Thyroid gland (tissue), 4 donors: Measurements from ENCODE around the gene BBS9. TPM values are rescaled to one million over a fixed set of nuclear protein-coding genes. Genes with fewer than 3 reads are reported as not detected.

Experiments used
- DNase-seq, 2 donors: peaks; one replicate each; pipeline ENCODE4 v3.0.0-alpha.2; 2019
- H3K27ac ChIP-seq, 3 donors: fragments of 200-600 bp; sonication (generic); 1 replicate in 2 of 3; 2 replicates in 1 of 3; pipeline ENCODE4 v1.5.1; 2016 to 2019; ENCODE audit warnings: mild to moderate bottlenecking in 1 of 3, moderate library complexity in 1 of 3
- H3K27me3 ChIP-seq: fragments of 200-600 bp; sonication (generic); one replicate; pipeline ENCODE4 v1.5.1; 2019
- H3K36me3 ChIP-seq, 2 donors: fragments of 200-600 bp; sonication (generic); one replicate each; pipeline ENCODE4 v1.5.1; 2016 to 2019
- H3K4me1 ChIP-seq, 2 donors: fragments of 200-600 bp; sonication (generic); one replicate each; pipeline ENCODE4 v1.5.1; 2017 to 2019
- H3K4me3 ChIP-seq, 3 donors: fragments of 200-600 bp; sonication (generic); replicated peaks in 1 of 3; 1 replicate in 2 of 3; 2 replicates in 1 of 3; pipeline ENCODE4 v1.5.1; 2016; ENCODE audit warnings: mild to moderate bottlenecking in 1 of 3
- H3K9me3 ChIP-seq: fragments of 200-600 bp; sonication (generic); one replicate; pipeline ENCODE4 v1.5.1; 2017
- POLR2A ChIP-seq, 2 donors: fragments of 450-650 bp; IDR thresholded peaks; one replicate each; pipeline ENCODE4 v1.6.1; 2017; ENCODE audit warnings: antibody characterized with exemption in 2 of 2, mild to moderate bottlenecking in 2 of 2, moderate library complexity in 1 of 2
- WGBS, 2 donors: methylation state at CpG; one replicate each; pipeline ENCODE4 v1.1.5; 2017; 5-methylcytosine and 5-hydroxymethylcytosine counted together
- intact Hi-C: fragments of 100-400 bp; cut with DNase I; formaldehyde crosslinking; loops from one replicate; pipeline ENCODE4 v1.15.1; 2023
- total RNA-seq, 4 donors: library from RNA; depleted of rRNA; stranded (reverse); fragments of >200 nt; gene quantifications; one replicate each; pipeline ENCODE4 v1.2.3, GENCODE V29; 2016
- TF ChIP-seq, protein P1 (sequence below), 6 experiments: fragments of 200-600 bp in 3 of 6; fragments of 450-650 bp in 3 of 6; sonication (generic) in 3 of 6; IDR thresholded peaks; one replicate each; pipeline ENCODE4 v1.5.1; 2016 to 2019; ENCODE audit warnings: antibody characterized with exemption in 6 of 6, mild to moderate bottlenecking in 2 of 6, inconsistent platforms in 1 of 6, moderate library complexity in 1 of 6

BBS9 gene
- total RNA-seq, 4 donors from 2014 or later: 59.2 to 84.8 (median 73.1) TPM

GRCh38 chr7:33233659-33234058 lies 104.3 kb downstream of the BBS9 start:
- intact Hi-C loops: no loop called here
- WGBS, 2 donors: 81 to 82% methylated on average over 3 of the region's 3 CpGs
- Histone ChIP-seq H3K27me3 (no peaks in the 10 kb centered on the region), H3K36me3 (no peaks in the 10 kb centered on the region), H3K27ac (no peak overlapping the region), H3K9me3 (no peaks in the 10 kb centered on the region), H3K4me1 (peaks cover 0 to 5% of the 10 kb centered on the region in 2 donors), H3K4me3 (no peak overlapping the region)
- TF ChIP-seq, protein P1, sequence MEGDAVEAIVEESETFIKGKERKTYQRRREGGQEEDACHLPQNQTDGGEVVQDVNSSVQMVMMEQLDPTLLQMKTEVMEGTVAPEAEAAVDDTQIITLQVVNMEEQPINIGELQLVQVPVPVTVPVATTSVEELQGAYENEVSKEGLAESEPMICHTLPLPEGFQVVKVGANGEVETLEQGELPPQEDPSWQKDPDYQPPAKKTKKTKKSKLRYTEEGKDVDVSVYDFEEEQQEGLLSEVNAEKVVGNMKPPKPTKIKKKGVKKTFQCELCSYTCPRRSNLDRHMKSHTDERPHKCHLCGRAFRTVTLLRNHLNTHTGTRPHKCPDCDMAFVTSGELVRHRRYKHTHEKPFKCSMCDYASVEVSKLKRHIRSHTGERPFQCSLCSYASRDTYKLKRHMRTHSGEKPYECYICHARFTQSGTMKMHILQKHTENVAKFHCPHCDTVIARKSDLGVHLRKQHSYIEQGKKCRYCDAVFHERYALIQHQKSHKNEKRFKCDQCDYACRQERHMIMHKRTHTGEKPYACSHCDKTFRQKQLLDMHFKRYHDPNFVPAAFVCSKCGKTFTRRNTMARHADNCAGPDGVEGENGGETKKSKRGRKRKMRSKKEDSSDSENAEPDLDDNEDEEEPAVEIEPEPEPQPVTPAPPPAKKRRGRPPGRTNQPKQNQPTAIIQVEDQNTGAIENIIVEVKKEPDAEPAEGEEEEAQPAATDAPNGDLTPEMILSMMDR (IDR thresholded peaks at IDR 0.05): no peak
- TF ChIP-seq POLR2A (IDR thresholded peaks at IDR 0.05): no peak
- DNase-seq: no peak

- H3K4me3 ChIP-seq: no peak overlapping the region
- no peak overlapping the region for H3K27ac ChIP-seq
- H3K4me1 ChIP-seq: peaks cover 0 to 5% of the 10 kb centered on the region in 2 donors
- no peak for DNase-seq
- H3K36me3 ChIP-seq: no peaks in the 10 kb centered on the region
- 82% methylated on average over 2 of the region's 2 CpGs for WGBS, 2 donors
- no peaks in the 10 kb centered on the region for H3K9me3 ChIP-seq
- H3K27me3 ChIP-seq: no peaks in the 10 kb centered on the region
- intact Hi-C loops: no loop called here
- TF ChIP-seq POLR2A (IDR thresholded peaks at IDR 0.05): no peak
- TF ChIP-seq, protein P1 (IDR thresholded peaks at IDR 0.05): no peak
These were observed 107.7 kb downstream of the BBS9 start for GRCh38 chr7:33237036-33237435.

DNA sequence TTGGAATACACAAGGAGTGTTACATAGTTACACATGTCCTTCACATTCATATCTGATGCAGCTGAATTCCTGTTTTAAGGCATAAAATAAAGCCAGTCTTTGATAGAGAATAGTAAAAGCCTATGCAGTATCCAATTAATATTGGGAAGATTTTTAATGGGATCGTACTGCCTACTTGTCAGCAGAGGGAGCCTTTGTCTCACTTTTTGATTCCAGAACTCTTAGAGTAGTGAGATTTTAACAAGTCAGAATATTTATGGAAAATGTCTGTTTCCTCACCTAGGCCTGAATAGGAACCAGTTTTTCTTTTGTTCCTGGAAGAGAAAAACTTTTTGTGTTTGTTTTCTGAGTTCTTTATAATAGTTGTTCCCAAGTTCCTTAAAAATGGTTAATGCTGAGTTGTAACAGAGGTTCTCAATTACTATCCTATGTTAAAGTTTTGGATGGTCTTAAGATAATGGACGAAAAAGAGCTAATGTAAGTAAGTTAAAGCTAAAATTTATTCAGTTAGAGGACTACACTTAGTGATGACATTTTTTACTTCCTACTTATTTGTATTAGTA lies 114.0 kb downstream of the BBS9 start:
- 46 to 48% methylated on average over 2 of the region's 2 CpGs for WGBS, 2 donors
- DNase-seq: no peak
- no peaks in the 10 kb centered on the region for H3K9me3 ChIP-seq
- no peak overlapping the region for H3K4me3 ChIP-seq
- H3K27me3 ChIP-seq: no peaks in the 10 kb centered on the region
- TF ChIP-seq POLR2A (IDR thresholded peaks at IDR 0.05): no peak
- TF ChIP-seq, protein P1 (IDR thresholded peaks at IDR 0.05): peak in 5 of 6 experiments; percentile 15 to 81 (median 57)
- no peak overlapping the region for H3K27ac ChIP-seq
- H3K4me1 ChIP-seq: no peaks in the 10 kb centered on the region
- H3K36me3 ChIP-seq: no peaks in the 10 kb centered on the region
- intact Hi-C loops: no loop called here

GRCh38 chr7:33248671-33249070 lies 119.3 kb downstream of the BBS9 start:
- Histone ChIP-seq H3K27me3 (no peaks in the 10 kb centered on the region), H3K4me1 (no peaks in the 10 kb centered on the region), H3K9me3 (no peaks in the 10 kb centered on the region), H3K4me3 (no peak overlapping the region), H3K27ac (no peak overlapping the region), H3K36me3 (no peaks in the 10 kb centered on the region)
- no peak for DNase-seq
- intact Hi-C loops: no loop called here
- WGBS, 2 donors: 92 to 94% methylated on average over 4 of the region's 4 CpGs
- TF ChIP-seq, protein P1 (IDR thresholded peaks at IDR 0.05): no peak
- no peak for TF ChIP-seq POLR2A (IDR thresholded peaks at IDR 0.05)

- no peaks in the 10 kb centered on the region for H3K4me1 ChIP-seq
- DNase-seq: no peak
- no peaks in the 10 kb centered on the region for H3K36me3 ChIP-seq
- H3K9me3 ChIP-seq: no peaks in the 10 kb centered on the region
- no peaks in the 10 kb centered on the region for H3K27me3 ChIP-seq
- TF ChIP-seq POLR2A (IDR thresholded peaks at IDR 0.05): no peak
- TF ChIP-seq, protein P1 (IDR thresholded peaks at IDR 0.05): no peak
- H3K4me3 ChIP-seq: no peak overlapping the region
- intact Hi-C loops: loop anchor here (10.0 kb wide), 1 partner anchor 674 kb away; no protein-coding TSS in a partner anchor
- no peak overlapping the region for H3K27ac ChIP-seq
These were observed 121.1 kb downstream of the BBS9 start for GRCh38 chr7:33250421-33250871.
